ENCODE data around the gene RIN3. TPM values are rescaled to one million over a fixed set of nuclear protein-coding genes. Genes with fewer than 3 reads are reported as not detected.

The RIN3 gene
- total and polyA plus RNA-seq, 2 experiments from 2014 or later, result 3.5 to 5.4 TPM

DNA sequence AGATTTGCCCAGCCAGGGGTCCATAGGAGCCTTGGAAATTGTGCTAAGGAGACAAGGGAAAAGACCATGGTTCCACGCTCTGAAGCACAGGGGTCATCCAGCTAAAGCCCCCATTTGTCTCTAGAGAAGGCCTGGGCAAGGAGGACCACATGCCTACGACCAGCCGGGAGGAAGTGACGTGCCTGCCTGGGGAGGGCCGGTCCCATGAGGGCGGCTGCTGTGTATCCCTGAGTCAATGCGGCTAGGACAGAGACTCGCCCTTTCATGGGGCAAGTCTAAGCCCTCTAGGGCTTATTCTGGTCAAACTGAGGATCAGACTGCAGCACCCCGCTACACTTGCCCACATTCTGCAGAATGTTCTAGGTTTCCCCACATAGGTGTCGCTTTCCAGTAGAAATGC, 20.6 kb upstream of the RIN3 start:
- H3K4me3 ChIP-seq, result no peak overlapping the region
- no peak for DNase-seq (ENCODE audit: low read depth in 1 of 2, low spot score in 1 of 2)
- H3K27ac ChIP-seq, result no peak overlapping the region
- H3K36me3 ChIP-seq, result no peaks in the 10 kb centered on the region
- H3K9me3 ChIP-seq (ENCODE audit: low read depth), result no peaks in the 10 kb centered on the region
- no peaks in the 10 kb centered on the region for H3K27me3 ChIP-seq
- no peak for TF ChIP-seq CTCF (IDR thresholded peaks at IDR 0.05; ENCODE audit: low read depth, low read length)
- H3K4me1 ChIP-seq (ENCODE audit: low read depth), result no peaks in the 10 kb centered on the region

DNA sequence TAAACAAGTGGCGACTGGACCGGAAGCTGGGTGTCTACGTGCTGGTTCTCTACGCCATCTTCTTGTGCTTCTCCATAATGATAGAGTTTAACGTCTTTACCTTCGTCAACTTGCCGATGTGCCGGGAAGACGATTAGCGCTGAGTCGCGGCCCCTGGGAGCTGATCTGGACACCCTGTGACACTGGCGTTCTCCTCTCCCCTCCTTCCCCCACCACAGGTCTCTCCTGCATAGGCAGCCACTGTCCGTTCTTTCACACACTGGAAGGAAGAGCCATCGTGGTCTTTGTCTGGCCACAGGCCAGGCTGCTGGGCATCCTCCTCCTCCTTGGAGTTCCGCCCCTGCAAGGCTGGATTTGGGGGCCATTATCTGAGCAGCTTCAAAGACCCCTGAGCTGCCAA, 20.1 kb upstream of the RIN3 start:
- no peaks in the 10 kb centered on the region for H3K4me1 ChIP-seq (ENCODE audit: low read depth)
- DNase-seq (ENCODE audit: low read depth in 1 of 2, low spot score in 1 of 2), result no peak
- H3K27ac ChIP-seq, result no peak overlapping the region
- H3K9me3 ChIP-seq (ENCODE audit: low read depth), result no peaks in the 10 kb centered on the region
- no peaks in the 10 kb centered on the region for H3K27me3 ChIP-seq
- no peaks in the 10 kb centered on the region for H3K36me3 ChIP-seq
- TF ChIP-seq CTCF (IDR thresholded peaks at IDR 0.05; ENCODE audit: low read depth, low read length), result no peak
- no peak overlapping the region for H3K4me3 ChIP-seq

- no peak overlapping the region for H3K4me3 ChIP-seq
- no peak for TF ChIP-seq CTCF (IDR thresholded peaks at IDR 0.05; ENCODE audit: low read depth, low read length)
- no peaks in the 10 kb centered on the region for H3K36me3 ChIP-seq
- no peaks in the 10 kb centered on the region for H3K4me1 ChIP-seq (ENCODE audit: low read depth)
- DNase-seq (ENCODE audit: low read depth in 1 of 2, low spot score in 1 of 2), result no peak
- H3K27ac ChIP-seq, result no peak overlapping the region
- H3K9me3 ChIP-seq (ENCODE audit: low read depth), result no peaks in the 10 kb centered on the region
- no peaks in the 10 kb centered on the region for H3K27me3 ChIP-seq
Observed at GRCh38 chr14:92494512-92494911, 19.1 kb upstream of the RIN3 start.

- H3K4me1 ChIP-seq (ENCODE audit: low read depth), result no peaks in the 10 kb centered on the region
- H3K27ac ChIP-seq, result no peak overlapping the region
- no peaks in the 10 kb centered on the region for H3K36me3 ChIP-seq
- no peak for TF ChIP-seq CTCF (IDR thresholded peaks at IDR 0.05; ENCODE audit: low read depth, low read length)
- no peaks in the 10 kb centered on the region for H3K9me3 ChIP-seq (ENCODE audit: low read depth)
- H3K4me3 ChIP-seq, result no peak overlapping the region
- peak in 1 of 2 donors; percentile 50 for DNase-seq (ENCODE audit: low read depth in 1 of 2, low spot score in 1 of 2)
- no peaks in the 10 kb centered on the region for H3K27me3 ChIP-seq
Observed at GRCh38 chr14:92495027-92495426, 18.6 kb upstream of the RIN3 start.

GRCh38 chr14:92496191-92496857, 17.3 kb upstream of the RIN3 start:
- H3K27me3 ChIP-seq, result no peaks in the 10 kb centered on the region
- H3K27ac ChIP-seq, result no peak overlapping the region
- no peaks in the 10 kb centered on the region for H3K36me3 ChIP-seq
- no peaks in the 10 kb centered on the region for H3K4me1 ChIP-seq (ENCODE audit: low read depth)
- no peak for DNase-seq (ENCODE audit: low read depth in 1 of 2, low spot score in 1 of 2)
- H3K9me3 ChIP-seq (ENCODE audit: low read depth), result no peaks in the 10 kb centered on the region
- no peak for TF ChIP-seq CTCF (IDR thresholded peaks at IDR 0.05; ENCODE audit: low read depth, low read length)
- no peak overlapping the region for H3K4me3 ChIP-seq

All from cardiac muscle cell (in vitro differentiated cells and primary cell).